Hypothalamus (tissue), 51 donors: Measurements from ENCODE around the gene KLF4.

Experiments
- DNase-seq, 51 donors: peaks; one replicate each; lab custom pipeline; 2025; lab: John Stamatoyannopoulos, UW

Gene KLF4

DNA sequence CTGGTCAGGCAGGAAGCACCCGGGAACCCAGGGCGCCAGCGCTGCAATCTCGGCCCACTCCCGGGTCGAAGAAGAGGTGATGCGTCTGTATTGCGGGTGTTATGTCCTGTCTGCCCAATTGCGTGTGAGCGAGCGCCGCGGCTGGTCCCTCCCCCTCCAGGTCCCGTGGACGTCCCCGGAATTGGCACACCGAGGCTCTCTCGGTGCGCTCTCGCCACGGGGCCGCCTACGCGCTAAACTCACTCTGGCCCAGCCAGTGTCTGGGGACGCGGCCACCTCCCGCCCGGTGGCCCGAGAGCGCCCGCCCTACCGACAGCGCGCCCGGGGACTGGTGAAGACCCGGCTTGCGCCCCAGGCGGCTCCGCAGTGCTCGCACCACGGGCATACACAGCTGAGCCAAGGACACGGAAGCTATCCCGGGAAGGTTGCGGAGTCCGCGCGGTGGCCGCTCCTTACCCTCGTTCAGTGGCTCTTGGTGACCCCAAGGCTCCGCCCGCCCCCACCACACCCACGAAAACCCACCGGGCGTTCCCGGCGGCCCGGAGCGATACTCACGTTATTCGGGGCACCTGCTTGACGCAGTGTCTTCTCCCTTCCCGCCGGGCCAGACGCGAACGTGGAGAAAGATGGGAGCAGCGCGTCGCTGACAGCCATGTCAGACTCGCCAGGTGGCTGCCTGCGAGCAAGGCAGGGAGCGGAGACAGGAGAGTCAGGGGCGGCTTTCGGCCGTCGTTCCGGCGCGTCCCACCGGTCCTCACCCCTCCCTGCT is 1.0 kb downstream of the KLF4 start:
- DNase-seq, result peak in 27 of 51 donors; percentile 5 to 49 (median 33)

DNA sequence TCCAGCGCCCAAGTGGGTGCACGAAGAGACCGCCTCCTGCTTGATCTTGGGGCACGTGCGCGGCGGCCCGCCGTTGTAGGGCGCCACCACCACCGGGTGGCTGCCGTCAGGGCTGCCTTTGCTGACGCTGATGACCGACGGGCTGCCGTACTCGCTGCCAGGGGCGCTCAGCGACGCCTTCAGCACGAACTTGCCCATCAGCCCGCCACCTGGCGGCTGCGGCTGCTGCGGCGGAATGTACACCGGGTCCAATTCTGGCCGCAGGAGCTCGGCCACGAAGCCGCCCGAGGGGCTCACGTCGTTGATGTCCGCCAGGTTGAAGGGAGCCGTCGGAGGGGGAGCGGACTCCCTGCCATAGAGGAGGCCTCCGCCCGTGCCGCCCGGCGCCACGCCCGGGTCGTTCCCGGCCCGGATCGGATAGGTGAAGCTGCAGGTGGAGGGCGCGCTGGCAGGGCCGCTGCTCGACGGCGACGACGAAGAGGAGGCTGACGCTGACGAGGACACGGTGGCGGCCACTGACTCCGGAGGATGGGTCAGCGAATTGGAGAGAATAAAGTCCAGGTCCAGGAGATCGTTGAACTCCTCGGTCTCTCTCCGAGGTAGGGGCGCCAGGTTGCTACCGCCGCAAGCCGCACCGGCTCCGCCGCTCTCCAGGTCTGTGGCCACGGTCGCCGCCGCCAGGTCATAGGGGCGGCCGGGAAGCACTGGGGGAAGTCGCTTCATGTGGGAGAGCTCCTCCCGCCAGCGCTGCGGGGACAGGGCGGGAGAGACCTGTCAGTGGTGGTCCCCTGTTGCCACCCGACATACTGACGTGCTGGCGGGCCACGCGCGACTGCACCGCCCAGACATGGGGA is 1.8 kb downstream of the KLF4 start:
- peak in 8 of 51 donors; percentile 7 to 33 (median 18) for DNase-seq

DNA sequence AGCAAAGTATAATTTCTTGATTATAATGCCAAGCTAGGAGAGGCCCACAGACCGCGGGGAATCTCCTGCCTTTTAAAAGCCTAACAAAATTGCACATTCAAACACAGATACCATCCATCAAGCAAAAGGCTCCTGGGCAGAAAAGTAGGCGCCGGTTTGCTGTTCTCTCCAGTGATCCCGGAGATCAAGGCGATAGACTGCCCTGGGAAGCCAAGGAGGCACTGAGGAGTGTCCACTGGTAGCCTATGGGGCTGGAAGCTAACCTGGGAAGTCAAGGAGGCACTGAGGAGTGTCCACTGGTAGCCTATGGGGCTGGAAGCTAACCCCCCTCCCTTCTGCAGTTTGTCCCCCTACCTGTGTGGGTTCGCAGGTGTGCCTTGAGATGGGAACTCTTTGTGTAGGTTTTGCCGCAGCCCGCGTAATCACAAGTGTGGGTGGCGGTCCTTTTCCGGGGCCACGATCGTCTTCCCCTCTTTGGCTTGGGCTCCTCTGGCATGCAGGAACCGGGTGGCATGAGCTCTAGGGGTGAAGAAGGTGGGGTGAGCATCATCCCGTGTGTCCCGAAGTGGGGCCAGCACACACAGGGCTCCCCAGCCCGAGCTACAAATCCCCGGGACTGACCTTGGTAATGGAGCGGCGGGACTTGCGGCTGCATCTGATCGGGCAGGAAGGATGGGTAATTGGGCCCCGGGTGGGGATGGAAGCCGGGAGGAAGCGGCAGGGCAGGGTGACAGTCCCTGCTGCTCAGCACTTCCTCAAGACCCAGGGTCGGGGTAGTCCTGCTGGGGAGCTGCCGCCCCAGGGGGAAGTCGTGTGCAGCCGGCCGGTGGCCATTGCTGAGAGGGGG is 2.7 kb downstream of the KLF4 start:
- peak in 1 of 51 donors; percentile 33 for DNase-seq

DNA sequence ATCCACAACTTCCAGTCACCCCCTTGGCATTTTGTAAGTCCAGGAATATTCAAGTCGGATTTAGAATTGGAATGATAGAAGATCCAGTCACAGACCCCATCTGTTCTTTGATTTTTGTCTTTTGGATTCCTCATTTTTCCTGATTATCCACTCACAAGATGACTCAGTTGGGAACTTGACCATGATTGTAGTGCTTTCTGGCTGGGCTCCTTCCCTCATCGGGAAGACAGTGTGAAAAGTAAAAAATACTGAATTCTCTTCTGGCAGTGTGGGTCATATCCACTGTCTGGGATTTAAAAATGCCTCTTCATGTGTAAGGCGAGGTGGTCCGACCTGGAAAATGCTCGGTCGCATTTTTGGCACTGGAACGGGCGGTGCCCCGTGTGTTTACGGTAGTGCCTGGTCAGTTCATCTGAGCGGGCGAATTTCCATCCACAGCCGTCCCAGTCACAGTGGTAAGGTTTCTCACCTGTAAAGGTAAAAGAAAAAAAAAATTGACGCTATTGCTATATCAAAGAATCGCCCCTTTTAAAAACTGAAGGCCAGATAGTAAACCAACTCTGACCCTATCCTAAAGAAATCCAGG is 4.0 kb downstream of the KLF4 start:
- no peak for DNase-seq

DNA sequence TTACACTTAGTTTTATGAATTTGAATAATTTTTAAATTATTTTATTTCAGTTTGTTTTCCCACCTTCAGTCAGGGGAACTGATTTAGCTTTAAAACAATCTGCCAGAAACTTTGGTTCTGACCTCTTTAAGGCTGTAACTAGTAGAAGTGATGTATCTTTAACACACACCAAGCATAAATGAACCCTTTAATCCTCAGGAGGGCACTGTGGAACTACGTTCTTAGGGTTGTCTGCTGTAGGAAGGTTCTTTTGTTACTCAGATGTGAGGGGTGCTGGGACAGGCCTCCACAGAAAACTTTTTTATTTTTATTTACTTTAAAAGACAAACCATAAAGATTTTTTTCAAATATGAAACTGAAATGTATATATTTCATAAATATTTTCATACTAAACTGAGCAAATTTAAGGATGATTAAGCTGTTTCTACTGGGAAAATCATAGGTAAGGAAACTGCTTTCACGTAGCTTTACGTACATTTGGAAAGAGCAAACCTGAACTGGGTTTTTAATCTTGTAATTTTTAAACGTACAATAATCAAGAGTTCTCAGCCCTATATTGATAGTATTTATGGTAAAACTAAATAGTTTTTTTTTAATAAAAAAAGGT is 5.3 kb downstream of the KLF4 start:
- DNase-seq, result peak in 9 of 51 donors; percentile 1 to 55 (median 12)

DNA sequence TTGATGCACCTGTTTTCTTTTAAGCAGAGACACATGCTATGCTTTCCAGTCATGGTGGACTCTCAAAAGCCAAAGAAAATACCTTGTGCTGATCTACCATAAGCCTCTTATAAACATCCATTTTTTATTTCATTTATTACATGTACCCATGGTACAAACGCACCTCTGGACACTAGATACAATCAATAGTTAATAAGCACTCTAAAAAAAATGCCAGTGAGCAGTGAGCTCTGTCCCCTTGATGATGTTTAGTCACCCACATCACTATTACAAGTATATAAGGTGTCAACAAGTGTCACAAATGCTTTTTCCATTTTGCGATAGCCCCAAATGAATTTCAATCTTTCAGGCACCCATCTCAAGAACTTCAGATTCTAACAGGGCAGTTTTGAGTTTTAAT is 5.9 kb downstream of the KLF4 start:
- no peak for DNase-seq

DNA sequence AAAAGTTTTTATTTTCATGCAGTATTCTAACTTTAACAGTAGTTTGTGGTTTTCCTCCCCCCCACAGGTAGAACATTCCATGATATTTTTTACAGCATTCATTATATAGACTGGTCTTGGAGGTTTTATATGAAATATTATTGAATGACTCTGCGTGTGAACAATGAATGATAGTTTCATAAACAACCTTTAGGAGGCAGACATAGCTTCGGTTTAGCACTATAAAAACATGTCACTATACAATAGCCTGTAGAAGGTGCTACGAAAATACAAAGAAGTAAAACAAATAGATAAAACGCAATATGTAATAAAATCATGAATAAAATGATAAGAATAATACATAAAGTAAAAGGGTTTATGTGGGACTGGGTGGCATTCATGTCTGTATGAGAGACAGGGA is 8.5 kb downstream of the KLF4 start:
- DNase-seq, result no peak

DNA sequence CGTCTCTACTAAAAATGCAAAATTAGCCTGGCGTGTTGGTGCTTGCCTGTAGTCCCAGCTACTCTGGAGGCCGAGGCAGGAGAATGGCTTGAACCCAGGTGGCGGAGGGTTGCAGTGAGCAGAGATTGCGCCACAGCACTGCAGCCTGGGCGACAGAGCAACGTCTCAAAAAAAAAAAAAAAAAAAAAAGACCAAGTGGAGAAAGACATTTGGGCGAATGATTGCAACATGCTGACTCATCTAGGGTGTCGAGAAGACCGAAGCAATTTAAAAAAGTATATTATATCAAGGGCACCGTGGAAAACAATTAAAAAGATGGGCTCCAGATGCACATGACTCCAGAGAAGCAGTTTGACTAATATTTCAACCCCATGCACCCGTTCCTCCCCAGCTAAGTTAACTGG is 9.2 kb downstream of the KLF4 start:
- DNase-seq, result no peak

DNA sequence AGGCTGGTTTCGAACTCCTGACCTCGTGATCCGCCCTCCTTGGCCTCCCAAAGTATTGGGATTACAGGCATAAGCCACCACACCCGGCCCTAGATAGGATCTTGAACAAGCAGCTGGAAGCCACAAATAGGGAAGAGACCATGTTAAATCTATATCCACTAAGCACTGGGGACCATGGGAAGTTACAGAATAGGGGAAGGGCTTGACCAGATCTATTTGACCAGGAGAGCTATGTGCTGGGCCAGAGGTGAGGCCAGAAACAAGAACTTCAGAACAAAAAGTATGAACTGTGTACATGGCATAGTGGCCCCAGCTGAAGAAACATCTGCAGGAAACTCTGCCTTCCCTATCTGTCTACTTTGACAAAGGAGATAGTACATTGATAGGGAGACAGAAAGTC is 10.8 kb downstream of the KLF4 start:
- no peak for DNase-seq

DNA sequence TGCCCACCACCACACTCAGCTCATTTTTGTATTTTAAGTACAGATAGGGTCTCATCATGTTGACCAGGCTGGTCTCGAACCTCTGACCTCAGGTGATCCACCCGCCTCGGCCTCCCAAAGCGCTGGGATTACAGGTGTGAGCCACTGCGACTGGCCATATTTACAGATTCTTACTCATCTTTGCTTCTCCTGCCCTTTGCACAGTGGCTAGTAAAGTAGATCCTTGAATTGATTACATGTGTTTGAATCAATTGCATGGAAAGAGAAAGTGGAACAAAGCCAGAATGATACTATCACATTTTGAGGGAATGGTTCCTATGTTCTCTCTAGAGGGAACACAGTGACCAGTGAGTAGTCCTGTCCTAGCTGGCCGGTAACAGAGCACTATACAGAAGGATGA is 15.4 kb downstream of the KLF4 start:
- no peak for DNase-seq

DNA sequence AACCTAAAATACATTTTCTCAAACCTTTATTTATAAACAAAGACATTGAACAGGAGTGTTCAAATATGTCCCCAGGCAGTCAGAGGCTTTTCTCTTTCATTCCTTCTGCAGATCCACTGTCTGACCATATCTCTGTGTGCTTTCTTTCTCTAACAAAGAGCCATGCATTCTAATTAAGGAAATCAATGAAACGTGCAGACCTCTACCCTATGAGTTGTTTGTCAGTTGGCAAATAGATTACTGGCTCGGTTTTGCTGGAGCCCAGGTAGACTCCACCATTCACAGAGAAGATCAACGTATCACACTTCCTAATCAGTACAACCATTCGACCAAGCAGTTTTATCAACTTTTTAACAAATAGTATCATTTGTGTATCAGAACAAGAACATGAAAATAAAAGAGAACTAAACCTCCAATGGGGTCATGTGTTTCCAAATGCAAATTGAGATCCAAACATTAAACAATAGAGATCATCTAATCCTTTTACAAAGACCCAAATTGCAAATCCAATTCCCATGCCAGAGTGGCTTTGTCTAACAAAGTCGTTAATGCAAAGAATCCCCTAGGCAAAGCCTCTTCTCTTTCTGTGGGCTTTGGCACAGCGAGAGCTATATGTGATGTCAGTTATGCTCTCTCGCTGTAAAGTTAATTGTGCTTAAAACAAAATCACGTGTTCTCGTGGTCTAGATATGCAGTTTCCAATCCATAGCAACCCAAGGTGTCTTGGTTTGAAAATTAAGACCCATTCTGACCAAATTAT is 16.8 kb downstream of the KLF4 start:
- DNase-seq, result no peak

DNA sequence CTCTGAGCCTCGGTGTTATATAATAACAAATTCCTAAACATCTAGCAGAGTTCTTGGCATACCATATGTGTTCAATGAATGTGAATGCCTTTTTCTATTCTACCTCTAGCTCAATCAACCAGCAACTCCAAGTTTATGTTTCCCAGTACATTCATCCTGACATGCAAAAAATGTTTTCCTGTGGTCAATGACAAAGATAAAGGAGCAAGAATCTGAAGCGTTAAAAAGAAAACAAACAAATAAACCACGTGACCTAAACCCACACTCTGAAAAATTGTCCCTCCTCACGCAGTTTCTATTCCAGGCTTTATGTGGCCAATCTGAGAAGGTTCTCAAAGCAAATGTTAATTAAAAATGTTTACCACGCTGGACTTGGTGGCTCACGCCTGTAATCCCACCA is 18.0 kb downstream of the KLF4 start:
- no peak for DNase-seq

DNA sequence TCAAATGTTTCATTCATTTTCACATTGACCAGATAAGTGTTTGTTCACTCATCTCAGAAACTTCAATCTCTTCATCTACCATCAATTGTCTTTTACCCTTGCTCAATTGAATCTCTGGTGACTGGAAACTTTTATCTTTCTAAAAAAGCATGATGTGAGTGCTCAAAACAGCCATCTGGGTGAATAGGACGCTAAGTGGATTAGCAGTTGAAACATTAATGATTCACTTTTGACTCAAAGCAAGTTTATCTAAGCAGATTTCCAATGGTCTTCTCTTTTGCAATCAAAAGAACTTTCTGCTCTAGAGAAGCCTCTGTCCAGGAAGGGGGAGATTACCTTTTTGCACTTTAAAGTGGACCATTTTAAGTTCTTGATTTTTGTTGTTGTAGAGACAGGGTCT is 22.2 kb downstream of the KLF4 start:
- DNase-seq, result no peak

DNA sequence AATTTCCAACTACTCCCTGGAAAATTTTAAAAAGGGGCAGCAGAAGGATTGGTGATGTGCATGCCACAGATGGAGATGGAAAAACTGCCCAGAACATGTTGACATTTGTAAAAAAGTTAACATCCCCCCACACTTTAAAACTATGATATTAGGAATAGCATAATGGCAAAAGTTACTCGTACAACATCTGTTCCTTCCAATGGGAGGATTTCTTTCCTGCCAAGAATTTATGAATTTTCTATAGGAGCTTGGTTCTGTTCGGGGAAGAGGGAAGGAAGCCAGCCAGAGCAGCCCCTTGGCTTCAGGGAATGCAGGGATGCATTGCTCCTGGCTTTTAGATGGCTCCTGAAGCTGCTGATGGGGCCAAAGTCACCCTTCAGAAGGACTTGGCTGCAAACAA is 22.7 kb downstream of the KLF4 start:
- DNase-seq, result no peak

DNA sequence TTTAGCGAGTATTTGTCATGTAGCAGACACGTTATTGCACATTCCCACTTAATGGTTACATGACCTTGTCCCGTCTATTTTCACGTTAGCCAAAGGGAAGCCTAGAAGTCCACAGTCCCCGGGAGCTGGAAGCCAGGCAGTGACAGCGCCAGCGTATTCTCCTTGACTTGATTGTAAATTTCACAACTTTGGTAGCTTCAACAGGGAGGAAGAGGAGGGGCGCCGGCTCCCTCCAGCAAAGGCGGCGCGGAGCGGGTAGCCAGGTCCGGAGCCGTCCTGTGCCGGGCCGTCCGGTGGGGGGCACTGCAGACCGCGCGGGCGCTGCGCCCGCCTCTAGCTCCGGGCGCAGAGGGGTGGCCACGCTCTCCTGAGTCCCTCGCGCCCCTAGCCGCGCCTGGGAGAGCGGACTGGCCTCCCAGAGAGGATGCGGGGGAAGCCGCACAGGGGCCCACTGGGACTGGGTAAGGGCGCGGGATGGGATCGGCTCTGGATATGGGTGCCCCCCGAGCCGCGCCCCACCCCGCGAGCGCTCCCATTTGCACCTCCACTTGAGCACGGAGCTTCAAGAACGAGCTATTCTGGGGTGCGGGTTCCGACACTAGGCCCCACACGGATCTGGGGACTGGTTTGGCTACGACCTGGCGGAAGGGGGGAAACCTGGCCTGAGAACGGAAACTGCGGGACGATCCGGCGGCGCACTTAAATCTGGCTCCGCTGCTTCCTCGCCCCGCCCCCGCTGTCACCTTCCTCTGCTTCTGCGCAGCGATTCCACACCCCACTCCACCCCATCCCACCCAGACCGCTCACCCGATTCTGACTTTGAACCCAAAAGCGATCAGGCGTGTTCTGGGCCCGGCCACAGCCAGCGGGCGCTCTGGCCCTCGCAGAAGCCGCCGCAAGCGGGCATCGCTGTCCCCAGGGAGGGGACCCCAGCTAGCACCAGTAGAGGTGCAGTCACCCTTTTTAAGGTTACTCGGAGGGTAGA is 23.8 kb downstream of the KLF4 start:
- DNase-seq, result peak in 35 of 51 donors; percentile 4 to 69 (median 37)

DNA sequence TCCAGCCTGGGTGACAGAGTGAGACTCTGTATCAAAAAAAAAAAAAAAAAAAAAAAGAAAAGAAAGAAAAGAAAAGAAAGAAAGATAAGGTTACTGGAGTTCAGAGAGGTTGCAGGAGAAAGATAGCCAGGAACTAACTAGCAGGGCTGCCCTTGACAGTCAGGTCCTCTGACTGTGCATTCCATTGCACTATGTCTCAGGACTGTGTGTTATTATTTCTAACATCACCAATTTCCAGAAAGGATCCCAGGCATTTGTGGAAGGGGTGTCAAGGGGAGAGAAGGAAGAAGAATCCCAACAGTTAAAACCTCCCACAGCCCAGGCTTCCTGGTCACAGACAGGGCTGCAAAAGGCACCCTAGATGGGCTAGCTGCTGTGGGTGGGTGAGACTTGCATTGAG is 25.1 kb downstream of the KLF4 start:
- DNase-seq, result no peak

DNA sequence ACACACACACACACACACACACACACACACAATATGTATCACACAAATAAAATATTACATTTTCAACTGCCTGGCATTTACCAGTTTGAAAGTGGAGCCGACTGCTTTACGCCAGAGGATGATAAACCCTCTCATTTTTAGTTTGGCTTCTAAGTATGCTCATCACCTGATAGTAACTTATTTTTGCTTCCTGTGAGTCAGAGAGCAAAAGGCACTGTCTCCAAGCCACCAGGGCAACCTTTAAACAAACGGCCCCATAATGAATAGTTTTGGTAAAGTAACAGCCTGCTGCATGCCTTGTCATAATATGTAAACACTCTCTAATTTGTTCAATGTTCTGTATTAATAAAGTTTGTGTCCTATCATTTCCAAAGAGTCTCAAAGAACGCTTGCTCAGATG is 26.9 kb downstream of the KLF4 start:
- DNase-seq, result no peak
